ENCODE data around the gene TMIGD3.

The TMIGD3 gene

DNA sequence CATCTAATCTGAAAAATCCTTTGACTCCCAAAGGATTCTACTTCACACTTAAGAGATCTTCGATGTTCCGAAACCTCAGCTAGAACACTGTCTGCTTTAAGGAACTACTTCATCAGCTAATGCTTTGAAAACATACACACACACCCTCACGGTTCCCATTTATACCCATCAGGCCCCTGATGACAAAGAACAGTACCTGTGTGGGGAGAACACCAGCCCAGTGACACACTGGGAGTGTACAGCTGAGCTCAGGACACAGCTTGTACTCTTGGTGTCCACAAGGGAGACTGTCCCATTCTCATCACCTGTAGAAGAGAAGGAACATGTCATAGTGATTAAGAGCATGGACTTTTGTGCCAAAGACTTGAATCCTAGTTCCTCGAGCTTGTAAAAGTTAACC lies 61.0 kb downstream of the TMIGD3 start (continued):
- TF ChIP-seq ZBTB8A (tag by site-specific recombination; IDR thresholded peaks at IDR 0.05): no peak
- no peak for TF ChIP-seq ZNF610 (tag by site-specific recombination; IDR thresholded peaks at IDR 0.05; ENCODE audit: borderline replicate concordance)

DNA sequence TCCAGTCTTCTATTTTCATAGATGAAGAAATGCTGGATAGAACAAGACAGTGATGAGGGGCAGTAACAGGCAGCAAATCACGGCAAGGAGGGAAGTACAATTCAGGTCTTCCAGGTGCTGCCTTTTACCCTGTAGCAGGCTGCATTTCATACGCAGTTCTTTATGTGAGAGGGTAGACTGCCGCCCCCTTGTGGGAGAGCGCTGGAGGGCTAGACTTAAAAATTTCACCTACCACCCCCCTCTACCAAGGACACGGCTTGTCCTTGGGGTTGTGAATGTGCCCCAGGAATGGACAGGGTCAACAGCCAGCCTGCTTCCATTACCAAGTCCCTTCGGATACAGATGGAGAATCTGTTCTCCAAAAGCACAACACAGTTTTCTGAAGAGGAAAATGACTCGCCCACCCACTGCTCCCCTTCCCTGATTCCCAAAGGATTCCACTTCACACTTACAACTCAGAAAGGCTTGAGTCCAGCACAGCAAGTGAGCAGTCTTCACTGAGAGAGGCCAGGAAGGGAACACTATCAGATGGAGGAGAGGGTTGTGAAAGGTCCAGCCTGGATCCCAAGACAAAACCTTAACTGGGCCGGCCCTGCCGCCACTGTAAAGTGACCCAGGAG lies 61.8 kb downstream of the TMIGD3 start:
- TF ChIP-seq, protein P1, sequence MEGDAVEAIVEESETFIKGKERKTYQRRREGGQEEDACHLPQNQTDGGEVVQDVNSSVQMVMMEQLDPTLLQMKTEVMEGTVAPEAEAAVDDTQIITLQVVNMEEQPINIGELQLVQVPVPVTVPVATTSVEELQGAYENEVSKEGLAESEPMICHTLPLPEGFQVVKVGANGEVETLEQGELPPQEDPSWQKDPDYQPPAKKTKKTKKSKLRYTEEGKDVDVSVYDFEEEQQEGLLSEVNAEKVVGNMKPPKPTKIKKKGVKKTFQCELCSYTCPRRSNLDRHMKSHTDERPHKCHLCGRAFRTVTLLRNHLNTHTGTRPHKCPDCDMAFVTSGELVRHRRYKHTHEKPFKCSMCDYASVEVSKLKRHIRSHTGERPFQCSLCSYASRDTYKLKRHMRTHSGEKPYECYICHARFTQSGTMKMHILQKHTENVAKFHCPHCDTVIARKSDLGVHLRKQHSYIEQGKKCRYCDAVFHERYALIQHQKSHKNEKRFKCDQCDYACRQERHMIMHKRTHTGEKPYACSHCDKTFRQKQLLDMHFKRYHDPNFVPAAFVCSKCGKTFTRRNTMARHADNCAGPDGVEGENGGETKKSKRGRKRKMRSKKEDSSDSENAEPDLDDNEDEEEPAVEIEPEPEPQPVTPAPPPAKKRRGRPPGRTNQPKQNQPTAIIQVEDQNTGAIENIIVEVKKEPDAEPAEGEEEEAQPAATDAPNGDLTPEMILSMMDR (tag by site-specific recombination; IDR thresholded peaks at IDR 0.05): peak; percentile 39; the same call in 1 of the 2 replicates
- TF ChIP-seq ZNF658 (tag by site-specific recombination; IDR thresholded peaks at IDR 0.05): no peak
- POLR2A ChIA-PET: no interaction called here
- CTCF ChIA-PET: interaction anchor here (1.3 to 1.7 kb wide), 2 partner anchors 19 to 219 kb away, joined by 4 to 5 read pairs; no protein-coding TSS in a partner anchor
- Histone ChIP-seq H3K4me1 (ENCODE audit: control insufficient read depth, insufficient read depth, low read length) (no peaks in the 10 kb centered on the region), H3K9me3 (ENCODE audit: control insufficient read depth, insufficient read depth, low read depth, low read length) (no peaks in the 10 kb centered on the region), H3K36me3 (ENCODE audit: control insufficient read depth in 2 of 2, insufficient read depth in 1 of 2, low read length in 2 of 2) (peaks cover 12 to 95% of the 10 kb centered on the region in 2 experiments; a peak in 2 of 3 replicates), H3K4me3 (ENCODE audit: low read depth, low read length) (no peak overlapping the region), H3K27ac (ENCODE audit: extremely low read depth, low read depth, low read length) (no peak overlapping the region)

DNA sequence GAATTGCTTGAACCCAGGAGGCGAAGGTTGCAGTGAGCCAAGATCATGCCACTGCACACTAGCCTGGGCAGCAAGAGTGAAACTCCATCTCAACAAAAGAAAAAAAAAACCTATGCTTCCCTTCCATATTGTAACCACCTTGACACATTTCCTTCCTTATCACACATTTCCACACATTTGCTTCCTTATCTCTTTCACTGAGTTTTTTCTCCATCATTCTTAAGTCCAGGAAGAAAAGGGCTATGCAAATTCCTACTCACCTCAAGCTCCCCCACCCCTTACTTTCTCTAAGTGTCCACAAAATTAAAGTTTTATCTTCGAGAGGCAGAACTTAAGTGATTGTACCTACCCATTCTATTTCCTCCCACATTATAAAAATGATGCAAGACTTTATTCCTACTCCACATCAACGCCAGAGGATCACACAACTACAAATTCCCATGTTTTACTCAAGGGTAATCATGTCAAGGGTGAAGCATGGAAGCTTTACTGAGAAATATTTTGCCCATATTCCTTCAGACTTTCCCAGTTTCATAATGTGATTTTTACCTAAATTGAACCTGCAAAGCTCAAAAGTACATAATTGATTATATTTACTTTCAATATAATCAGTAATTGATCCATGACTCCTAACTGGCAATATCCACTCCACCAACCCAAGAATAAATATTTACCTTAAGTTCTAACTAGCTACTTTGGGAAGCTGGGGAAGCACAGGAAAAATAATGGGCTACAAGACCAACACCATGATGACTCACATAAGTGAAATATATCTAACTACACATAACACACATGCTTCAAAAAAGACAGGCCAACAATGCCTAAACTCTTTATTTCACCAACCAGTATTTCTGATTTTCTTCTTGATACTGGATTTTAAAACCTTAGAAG lies 63.7 kb downstream of the TMIGD3 start:
- ChIA-PET CTCF (interaction anchor here (0.6 to 1.7 kb wide), 4 partner anchors 12 to 308 kb away, joined by 3 to 4 read pairs (median 4); partner anchors contain the start of gene OVGP1), POLR2A (no interaction called here)
- no peak for TF ChIP-seq ZSCAN16 (tag by site-specific recombination; IDR thresholded peaks at IDR 0.05)
- TF ChIP-seq REPIN1 (tag by site-specific recombination; IDR thresholded peaks at IDR 0.05; ENCODE audit: low read depth): no peak
- TF ChIP-seq, protein P2, sequence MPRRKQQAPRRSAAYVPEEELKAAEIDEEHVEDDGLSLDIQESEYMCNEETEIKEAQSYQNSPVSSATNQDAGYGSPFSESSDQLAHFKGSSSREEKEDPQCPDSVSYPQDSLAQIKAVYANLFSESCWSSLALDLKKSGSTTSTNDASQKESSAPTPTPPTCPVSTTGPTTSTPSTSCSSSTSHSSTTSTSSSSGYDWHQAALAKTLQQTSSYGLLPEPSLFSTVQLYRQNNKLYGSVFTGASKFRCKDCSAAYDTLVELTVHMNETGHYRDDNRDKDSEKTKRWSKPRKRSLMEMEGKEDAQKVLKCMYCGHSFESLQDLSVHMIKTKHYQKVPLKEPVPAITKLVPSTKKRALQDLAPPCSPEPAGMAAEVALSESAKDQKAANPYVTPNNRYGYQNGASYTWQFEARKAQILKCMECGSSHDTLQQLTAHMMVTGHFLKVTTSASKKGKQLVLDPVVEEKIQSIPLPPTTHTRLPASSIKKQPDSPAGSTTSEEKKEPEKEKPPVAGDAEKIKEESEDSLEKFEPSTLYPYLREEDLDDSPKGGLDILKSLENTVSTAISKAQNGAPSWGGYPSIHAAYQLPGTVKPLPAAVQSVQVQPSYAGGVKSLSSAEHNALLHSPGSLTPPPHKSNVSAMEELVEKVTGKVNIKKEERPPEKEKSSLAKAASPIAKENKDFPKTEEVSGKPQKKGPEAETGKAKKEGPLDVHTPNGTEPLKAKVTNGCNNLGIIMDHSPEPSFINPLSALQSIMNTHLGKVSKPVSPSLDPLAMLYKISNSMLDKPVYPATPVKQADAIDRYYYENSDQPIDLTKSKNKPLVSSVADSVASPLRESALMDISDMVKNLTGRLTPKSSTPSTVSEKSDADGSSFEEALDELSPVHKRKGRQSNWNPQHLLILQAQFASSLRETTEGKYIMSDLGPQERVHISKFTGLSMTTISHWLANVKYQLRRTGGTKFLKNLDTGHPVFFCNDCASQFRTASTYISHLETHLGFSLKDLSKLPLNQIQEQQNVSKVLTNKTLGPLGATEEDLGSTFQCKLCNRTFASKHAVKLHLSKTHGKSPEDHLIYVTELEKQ (tag by site-specific recombination; IDR thresholded peaks at IDR 0.05; ENCODE audit: borderline replicate concordance): no peak
- no peak for TF ChIP-seq GFI1B (tag by site-specific recombination; IDR thresholded peaks at IDR 0.05)
- no peak for TF ChIP-seq ZNF24 (tag by site-specific recombination; IDR thresholded peaks at IDR 0.05)
- TF ChIP-seq RBAK (tag by site-specific recombination; IDR thresholded peaks at IDR 0.05): no peak
- TF ChIP-seq ZNF341 (tag by site-specific recombination; IDR thresholded peaks at IDR 0.05; ENCODE audit: low read depth): no peak
- TF ChIP-seq BCL11A (tag by site-specific recombination; IDR thresholded peaks at IDR 0.05; ENCODE audit: low read depth): no peak
- TF ChIP-seq ZNF792 (tag by site-specific recombination; IDR thresholded peaks at IDR 0.05): no peak
- no peak for TF ChIP-seq GLI2 (tag by site-specific recombination; IDR thresholded peaks at IDR 0.05; ENCODE audit: borderline replicate concordance, low read depth)
- Histone ChIP-seq H3K9me3 (ENCODE audit: control insufficient read depth, insufficient read depth, low read depth, low read length) (no peaks in the 10 kb centered on the region), H3K27ac (ENCODE audit: extremely low read depth, low read depth, low read length) (no peak overlapping the region), H3K4me1 (ENCODE audit: control insufficient read depth, insufficient read depth, low read length) (no peaks in the 10 kb centered on the region), H3K4me3 (ENCODE audit: low read depth, low read length) (no peak overlapping the region), H3K36me3 (ENCODE audit: control insufficient read depth in 2 of 2, insufficient read depth in 1 of 2, low read length in 2 of 2) (peaks cover 4 to 76% of the 10 kb centered on the region in 2 experiments; a peak in 1 of 3 replicates)

Data from HEK293 (cell line).